ENCODE results near the gene C2.

DNA sequence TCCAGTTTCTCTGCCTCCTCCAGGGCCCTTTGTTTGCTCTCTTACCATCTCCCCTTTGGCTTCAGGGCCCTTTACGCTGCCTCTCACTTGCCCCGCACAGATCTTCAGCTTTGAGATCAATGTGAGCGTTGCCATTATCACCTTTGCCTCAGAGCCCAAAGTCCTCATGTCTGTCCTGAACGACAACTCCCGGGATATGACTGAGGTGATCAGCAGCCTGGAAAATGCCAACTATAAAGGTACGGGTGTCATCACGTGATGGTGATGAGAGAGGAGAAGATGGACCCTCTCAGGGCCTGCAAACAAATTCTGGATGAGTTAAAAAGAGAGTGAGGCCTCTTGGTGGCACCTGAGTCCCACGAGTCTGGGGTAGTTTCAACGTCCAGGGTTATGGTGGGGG is 8.3 kb downstream of the C2 start:
- TF ChIP-seq, protein P1, sequence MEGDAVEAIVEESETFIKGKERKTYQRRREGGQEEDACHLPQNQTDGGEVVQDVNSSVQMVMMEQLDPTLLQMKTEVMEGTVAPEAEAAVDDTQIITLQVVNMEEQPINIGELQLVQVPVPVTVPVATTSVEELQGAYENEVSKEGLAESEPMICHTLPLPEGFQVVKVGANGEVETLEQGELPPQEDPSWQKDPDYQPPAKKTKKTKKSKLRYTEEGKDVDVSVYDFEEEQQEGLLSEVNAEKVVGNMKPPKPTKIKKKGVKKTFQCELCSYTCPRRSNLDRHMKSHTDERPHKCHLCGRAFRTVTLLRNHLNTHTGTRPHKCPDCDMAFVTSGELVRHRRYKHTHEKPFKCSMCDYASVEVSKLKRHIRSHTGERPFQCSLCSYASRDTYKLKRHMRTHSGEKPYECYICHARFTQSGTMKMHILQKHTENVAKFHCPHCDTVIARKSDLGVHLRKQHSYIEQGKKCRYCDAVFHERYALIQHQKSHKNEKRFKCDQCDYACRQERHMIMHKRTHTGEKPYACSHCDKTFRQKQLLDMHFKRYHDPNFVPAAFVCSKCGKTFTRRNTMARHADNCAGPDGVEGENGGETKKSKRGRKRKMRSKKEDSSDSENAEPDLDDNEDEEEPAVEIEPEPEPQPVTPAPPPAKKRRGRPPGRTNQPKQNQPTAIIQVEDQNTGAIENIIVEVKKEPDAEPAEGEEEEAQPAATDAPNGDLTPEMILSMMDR (IDR thresholded peaks at IDR 0.05), result no peak
- TF ChIP-seq ZFX (IDR thresholded peaks at IDR 0.05; ENCODE audit: borderline replicate concordance), result no peak
